ENCODE results near the gene CFAP46. TPM values are rescaled to one million over a fixed set of nuclear protein-coding genes. Genes with fewer than 3 reads are reported as not detected.
"Not testable (repeated sequence)": the region's sequence is repeated elsewhere in the genome, so short reads cannot be mapped to it uniquely, and the experiment has no call there.

CFAP46 gene
- total RNA-seq, 1 experiment from 2014 or later, result 1.6 TPM

DNA sequence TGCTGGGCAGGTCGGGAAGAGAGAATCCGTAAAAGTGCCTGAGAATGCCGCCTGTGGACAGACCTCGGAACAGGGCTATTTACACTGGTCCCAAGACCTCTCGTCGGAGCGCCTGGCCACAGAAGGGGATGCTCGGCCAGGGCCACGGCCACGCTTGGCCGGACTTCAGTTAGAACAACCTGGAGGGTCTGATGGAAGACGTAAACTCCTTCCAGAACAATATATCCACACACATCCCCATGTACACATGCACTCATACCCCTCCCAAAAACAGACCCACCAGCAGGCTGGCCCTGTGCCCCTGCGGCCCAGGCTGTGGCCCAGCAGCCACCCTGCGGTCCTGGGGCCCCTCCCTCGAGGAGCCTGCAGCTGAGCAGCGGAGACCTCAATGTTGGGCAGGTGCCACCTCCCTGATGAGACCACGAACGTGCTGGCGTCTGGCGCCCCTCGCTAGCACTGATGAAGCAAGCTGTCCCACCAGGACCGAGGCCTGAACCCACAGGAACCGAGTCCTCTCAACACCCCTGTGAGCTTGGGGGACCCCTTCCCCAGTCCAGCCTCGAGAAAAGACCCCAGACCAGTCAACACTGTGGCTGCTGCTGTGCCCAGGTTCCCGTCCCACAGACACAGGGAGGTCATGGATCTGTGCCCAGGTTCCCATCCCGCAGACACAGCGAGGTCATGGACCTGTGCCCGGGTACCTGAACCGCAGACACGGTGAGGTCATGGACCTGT lies 8.9 kb downstream of the CFAP46 start:
- ATAC-seq, result no peak
- Histone ChIP-seq H3K27ac (ENCODE audit: low read length) (no peak overlapping the region), H3K36me3 (ENCODE audit: control insufficient read depth, insufficient read depth, low read length) (no peaks in the 10 kb centered on the region), H3K4me1 (ENCODE audit: control insufficient read depth, insufficient read depth, low read length) (no peaks in the 10 kb centered on the region), H3K27me3 (ENCODE audit: control insufficient read depth, insufficient read depth, low read length) (no peaks in the 10 kb centered on the region; the same call in 1 of the 2 replicates), H3K4me3 (ENCODE audit: low read depth in 2 of 2, low read length in 2 of 2) (no peak overlapping the region), H3K9me3 (ENCODE audit: control insufficient read depth, insufficient read depth, low read depth, low read length) (no peaks in the 10 kb centered on the region)
- POLR2A ChIA-PET, result interaction anchor here (0.6 kb wide), 1 partner anchor 194 kb away, joined by 5 read pairs; no protein-coding TSS in a partner anchor
- DNase-seq (ENCODE audit: low read depth, low spot score), result no peak
- intact Hi-C loops (cut with micrococcal nuclease; ENCODE audit: unreplicated experiment), result no loop called here
- in situ Hi-C loops (cut with HindIII; ENCODE audit: low pct_unique_long_range_greater_than_20kb, low sequenced_read_pairs), result no loop called here
- no peak for TF ChIP-seq SIN3A (IDR thresholded peaks at IDR 0.05; ENCODE audit: borderline replicate concordance, insufficient read depth, low read depth, low read length)
- TF ChIP-seq, protein P1, sequence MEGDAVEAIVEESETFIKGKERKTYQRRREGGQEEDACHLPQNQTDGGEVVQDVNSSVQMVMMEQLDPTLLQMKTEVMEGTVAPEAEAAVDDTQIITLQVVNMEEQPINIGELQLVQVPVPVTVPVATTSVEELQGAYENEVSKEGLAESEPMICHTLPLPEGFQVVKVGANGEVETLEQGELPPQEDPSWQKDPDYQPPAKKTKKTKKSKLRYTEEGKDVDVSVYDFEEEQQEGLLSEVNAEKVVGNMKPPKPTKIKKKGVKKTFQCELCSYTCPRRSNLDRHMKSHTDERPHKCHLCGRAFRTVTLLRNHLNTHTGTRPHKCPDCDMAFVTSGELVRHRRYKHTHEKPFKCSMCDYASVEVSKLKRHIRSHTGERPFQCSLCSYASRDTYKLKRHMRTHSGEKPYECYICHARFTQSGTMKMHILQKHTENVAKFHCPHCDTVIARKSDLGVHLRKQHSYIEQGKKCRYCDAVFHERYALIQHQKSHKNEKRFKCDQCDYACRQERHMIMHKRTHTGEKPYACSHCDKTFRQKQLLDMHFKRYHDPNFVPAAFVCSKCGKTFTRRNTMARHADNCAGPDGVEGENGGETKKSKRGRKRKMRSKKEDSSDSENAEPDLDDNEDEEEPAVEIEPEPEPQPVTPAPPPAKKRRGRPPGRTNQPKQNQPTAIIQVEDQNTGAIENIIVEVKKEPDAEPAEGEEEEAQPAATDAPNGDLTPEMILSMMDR (IDR thresholded peaks at IDR 0.05), result no peak
- no peak for TF ChIP-seq TCF7L2 (IDR thresholded peaks at IDR 0.05; ENCODE audit: low read depth, low read length)
- no peak for TF ChIP-seq POLR2AphosphoS5 (IDR thresholded peaks at IDR 0.05; ENCODE audit: low read depth, low read length)
- TF ChIP-seq, protein P2, sequence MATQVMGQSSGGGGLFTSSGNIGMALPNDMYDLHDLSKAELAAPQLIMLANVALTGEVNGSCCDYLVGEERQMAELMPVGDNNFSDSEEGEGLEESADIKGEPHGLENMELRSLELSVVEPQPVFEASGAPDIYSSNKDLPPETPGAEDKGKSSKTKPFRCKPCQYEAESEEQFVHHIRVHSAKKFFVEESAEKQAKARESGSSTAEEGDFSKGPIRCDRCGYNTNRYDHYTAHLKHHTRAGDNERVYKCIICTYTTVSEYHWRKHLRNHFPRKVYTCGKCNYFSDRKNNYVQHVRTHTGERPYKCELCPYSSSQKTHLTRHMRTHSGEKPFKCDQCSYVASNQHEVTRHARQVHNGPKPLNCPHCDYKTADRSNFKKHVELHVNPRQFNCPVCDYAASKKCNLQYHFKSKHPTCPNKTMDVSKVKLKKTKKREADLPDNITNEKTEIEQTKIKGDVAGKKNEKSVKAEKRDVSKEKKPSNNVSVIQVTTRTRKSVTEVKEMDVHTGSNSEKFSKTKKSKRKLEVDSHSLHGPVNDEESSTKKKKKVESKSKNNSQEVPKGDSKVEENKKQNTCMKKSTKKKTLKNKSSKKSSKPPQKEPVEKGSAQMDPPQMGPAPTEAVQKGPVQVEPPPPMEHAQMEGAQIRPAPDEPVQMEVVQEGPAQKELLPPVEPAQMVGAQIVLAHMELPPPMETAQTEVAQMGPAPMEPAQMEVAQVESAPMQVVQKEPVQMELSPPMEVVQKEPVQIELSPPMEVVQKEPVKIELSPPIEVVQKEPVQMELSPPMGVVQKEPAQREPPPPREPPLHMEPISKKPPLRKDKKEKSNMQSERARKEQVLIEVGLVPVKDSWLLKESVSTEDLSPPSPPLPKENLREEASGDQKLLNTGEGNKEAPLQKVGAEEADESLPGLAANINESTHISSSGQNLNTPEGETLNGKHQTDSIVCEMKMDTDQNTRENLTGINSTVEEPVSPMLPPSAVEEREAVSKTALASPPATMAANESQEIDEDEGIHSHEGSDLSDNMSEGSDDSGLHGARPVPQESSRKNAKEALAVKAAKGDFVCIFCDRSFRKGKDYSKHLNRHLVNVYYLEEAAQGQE (IDR thresholded peaks at IDR 0.05; ENCODE audit: insufficient read depth in 1 of 2, low read depth in 2 of 2, low read length in 1 of 2), result no peak
- CTCF ChIA-PET, result no interaction called here
- no TSS peak for BruUV-seq (replicated peaks)

DNA sequence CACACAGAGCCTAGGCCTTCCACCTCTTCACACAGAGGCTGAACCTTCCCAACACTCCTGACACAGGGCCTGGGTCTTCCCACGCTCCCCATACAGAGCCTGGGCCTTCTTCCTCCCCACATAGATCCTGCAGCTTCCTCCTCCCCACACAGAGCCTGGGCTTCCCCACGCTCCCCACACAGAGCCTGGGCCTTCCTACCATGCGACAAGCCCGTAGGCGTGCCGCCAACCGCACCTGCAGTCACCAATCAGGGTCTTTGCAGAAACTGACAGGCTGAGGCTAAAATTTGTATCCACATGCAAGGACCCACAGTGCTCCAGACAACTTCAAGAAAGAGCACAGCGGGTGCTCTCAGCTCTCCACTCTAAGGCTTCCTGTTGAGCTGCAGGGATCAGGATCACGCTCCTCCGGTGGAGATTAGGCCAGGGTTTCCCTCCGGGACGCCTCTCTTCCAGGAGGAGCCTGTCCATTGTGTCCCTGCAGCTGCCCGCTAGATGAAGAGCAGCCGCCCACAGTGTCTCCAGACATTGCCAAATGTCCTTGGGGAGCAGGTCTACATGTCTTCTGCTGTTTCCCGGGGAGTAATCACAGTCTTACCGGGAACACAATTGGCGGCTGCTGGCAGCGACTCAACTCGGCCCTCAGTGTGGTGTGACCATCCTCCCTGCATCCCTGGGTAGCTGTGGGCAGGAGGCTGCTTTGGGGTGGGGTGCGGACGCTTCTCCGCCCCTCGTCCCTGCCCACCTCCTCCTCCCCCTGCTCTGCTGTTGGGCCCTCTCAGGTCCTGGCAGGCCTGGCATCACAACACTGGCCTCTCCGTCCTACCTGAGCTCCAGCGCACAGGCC lies 9.7 kb downstream of the CFAP46 start:
- H3K36me3 ChIP-seq (ENCODE audit: control insufficient read depth, insufficient read depth, low read length), result no peaks in the 10 kb centered on the region
- H3K9me3 ChIP-seq (ENCODE audit: control insufficient read depth, insufficient read depth, low read depth, low read length), result no peaks in the 10 kb centered on the region
- in situ Hi-C loops (cut with HindIII; ENCODE audit: low pct_unique_long_range_greater_than_20kb, low sequenced_read_pairs) (no loop called here), intact Hi-C loops (cut with micrococcal nuclease; ENCODE audit: unreplicated experiment) (no loop called here)
- ATAC-seq (no peak), DNase-seq (ENCODE audit: low read depth, low spot score) (no peak)
- no TSS peak for BruUV-seq (replicated peaks)
- H3K4me1 ChIP-seq (ENCODE audit: control insufficient read depth, insufficient read depth, low read length), result no peaks in the 10 kb centered on the region
- no peak overlapping the region for H3K4me3 ChIP-seq (ENCODE audit: low read depth in 2 of 2, low read length in 2 of 2)
- no peaks in the 10 kb centered on the region; the same call in 1 of the 2 replicates for H3K27me3 ChIP-seq (ENCODE audit: control insufficient read depth, insufficient read depth, low read length)
- TF ChIP-seq, protein P1 (IDR thresholded peaks at IDR 0.05), result no peak
- TF ChIP-seq, protein P2 (IDR thresholded peaks at IDR 0.05; ENCODE audit: insufficient read depth in 1 of 2, low read depth in 2 of 2, low read length in 1 of 2), result no peak
- CTCF ChIA-PET, result no interaction called here
- POLR2A ChIA-PET, result interaction anchor here (0.6 kb wide), 1 partner anchor 195 kb away, joined by 5 read pairs; no protein-coding TSS in a partner anchor
- no peak overlapping the region for H3K27ac ChIP-seq (ENCODE audit: low read length)

DNA sequence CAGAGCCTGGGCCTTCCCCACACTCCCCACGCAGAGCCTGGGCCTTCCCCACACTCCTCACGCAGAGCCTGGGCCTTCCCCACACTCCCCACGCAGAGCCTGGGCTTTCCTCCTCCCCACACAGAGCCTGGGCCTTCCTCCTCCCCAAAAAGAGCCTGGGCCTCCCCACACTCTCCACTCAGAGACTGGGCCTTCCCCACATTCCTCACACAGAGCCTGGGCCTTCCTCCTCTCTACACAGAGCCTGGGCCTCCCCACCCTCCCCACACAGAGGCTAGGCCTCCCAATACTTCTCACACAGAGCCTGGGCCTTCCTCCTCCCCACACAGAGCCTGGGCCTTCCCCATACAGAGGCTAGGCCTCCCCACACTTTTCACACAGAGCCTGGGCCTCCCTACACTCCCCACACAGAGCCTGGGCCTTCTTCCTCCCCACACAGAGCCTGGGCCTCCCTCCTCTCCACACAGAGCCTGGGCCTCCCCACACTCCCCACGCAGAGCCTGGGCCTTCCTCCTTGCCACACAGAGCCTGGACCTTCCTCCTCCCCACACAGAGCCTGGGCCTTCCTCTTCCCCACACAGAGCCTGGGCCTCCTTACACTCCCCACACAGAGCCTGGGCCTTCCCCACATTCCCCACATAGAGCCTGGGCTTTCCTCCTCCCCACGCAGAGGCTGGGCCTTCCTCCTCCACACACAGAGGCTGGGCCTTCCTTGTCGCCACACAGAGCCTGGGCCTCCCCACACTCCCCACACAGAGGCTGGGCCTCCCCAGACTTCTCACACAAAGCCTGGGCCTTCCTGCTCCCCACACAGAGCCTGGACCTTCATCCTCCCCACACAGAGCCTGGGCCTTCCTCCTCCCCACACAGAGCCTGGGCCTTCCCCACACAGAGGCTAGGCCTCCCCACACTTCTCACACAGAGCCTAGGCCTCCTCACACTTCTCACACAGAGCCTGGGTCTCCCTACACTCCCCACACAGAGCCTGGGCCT lies 10.8 kb downstream of the CFAP46 start:
- BruUV-seq (replicated peaks), result not testable (repeated sequence)

More for the DNA sequence above, 10.8 kb downstream of the CFAP46 start:
- H3K27ac ChIP-seq (ENCODE audit: low read length); H3K27me3 ChIP-seq (ENCODE audit: control insufficient read depth, insufficient read depth, low read length); intact Hi-C loops (cut with micrococcal nuclease; ENCODE audit: unreplicated experiment); H3K4me1 ChIP-seq (ENCODE audit: control insufficient read depth, insufficient read depth, low read length); H3K9me3 ChIP-seq (ENCODE audit: control insufficient read depth, insufficient read depth, low read depth, low read length); in situ Hi-C loops (cut with HindIII; ENCODE audit: low pct_unique_long_range_greater_than_20kb, low sequenced_read_pairs); CTCF ChIA-PET; H3K4me3 ChIP-seq (ENCODE audit: low read depth in 2 of 2, low read length in 2 of 2); H3K36me3 ChIP-seq (ENCODE audit: control insufficient read depth, insufficient read depth, low read length); DNase-seq (ENCODE audit: low read depth, low spot score); POLR2A ChIA-PET; ATAC-seq: not testable (repeated sequence)

All from Panc1 (cell line).